Measurements from ENCODE around the gene NCF2.
A peak's percentile ranks its signal among the peaks of the same experiment; 100 is the strongest.

NCF2 gene

GRCh38 chr1:183585038-183585437 is 5.2 kb downstream of the NCF2 start:
- H3K4me3 ChIP-seq (ENCODE audit: low read length): no peak overlapping the region
- DNase-seq (ENCODE audit: low read depth): no peak

GRCh38 chr1:183584147-183584546 is 6.1 kb downstream of the NCF2 start:
- DNase-seq (ENCODE audit: low read depth): no peak
- H3K4me3 ChIP-seq (ENCODE audit: low read length): no peak overlapping the region
- no peak for TF ChIP-seq CTCF (conservative IDR thresholded peaks at IDR 0.05; ENCODE audit: low read depth, low read length)

More at GRCh38 chr1:183585038-183585437, 5.2 kb downstream of the NCF2 start:
- no peak for TF ChIP-seq CTCF (conservative IDR thresholded peaks at IDR 0.05; ENCODE audit: low read depth, low read length)

GRCh38 chr1:183583466-183583865 is 6.8 kb downstream of the NCF2 start:
- no peak overlapping the region for H3K4me3 ChIP-seq (ENCODE audit: low read length)
- DNase-seq (ENCODE audit: low read depth): no peak
- TF ChIP-seq CTCF (conservative IDR thresholded peaks at IDR 0.05; ENCODE audit: low read depth, low read length): no peak

GRCh38 chr1:183582021-183582713 is 8.1 kb downstream of the NCF2 start:
- TF ChIP-seq CTCF (conservative IDR thresholded peaks at IDR 0.05; ENCODE audit: low read depth, low read length): no peak
- DNase-seq (ENCODE audit: low read depth): no peak
- H3K4me3 ChIP-seq (ENCODE audit: low read length): no peak overlapping the region

GRCh38 chr1:183580281-183580682 is 10.0 kb downstream of the NCF2 start:
- no peak for DNase-seq (ENCODE audit: low read depth)
- TF ChIP-seq CTCF (conservative IDR thresholded peaks at IDR 0.05; ENCODE audit: low read depth, low read length): peak; percentile 44
- H3K4me3 ChIP-seq (ENCODE audit: low read length): no peak overlapping the region

- H3K4me3 ChIP-seq (ENCODE audit: low read length): no peak overlapping the region
- no peak for DNase-seq (ENCODE audit: low read depth)
- no peak for TF ChIP-seq CTCF (conservative IDR thresholded peaks at IDR 0.05; ENCODE audit: low read depth, low read length)
Observed at GRCh38 chr1:183578856-183579255, 11.4 kb downstream of the NCF2 start.

- no peak overlapping the region for H3K4me3 ChIP-seq (ENCODE audit: low read length)
- no peak for TF ChIP-seq CTCF (conservative IDR thresholded peaks at IDR 0.05; ENCODE audit: low read depth, low read length)
- DNase-seq (ENCODE audit: low read depth): no peak
Observed at GRCh38 chr1:183577897-183578465, 12.3 kb downstream of the NCF2 start.

Data from retinal pigment epithelial cell (primary cell).